ENCODE data around the gene DPYSL3. TPM values are rescaled to one million over a fixed set of nuclear protein-coding genes. Genes with fewer than 3 reads are reported as not detected.
A peak's percentile ranks its signal among the peaks of the same experiment; 100 is the strongest.

DPYSL3 gene
- total RNA-seq, 1 donor from 2014 or later, result not detected

- H3K27ac Mint-ChIP-seq, result no peak overlapping the region
- POLR2A ChIA-PET, result no interaction called here
- no peaks in the 10 kb centered on the region for H3K9me3 Mint-ChIP-seq
- CTCF ChIA-PET, result interaction anchor here (1.7 kb wide), 1 partner anchor 367 kb away, joined by 5 read pairs; no protein-coding TSS in a partner anchor
- H3K4me3 Mint-ChIP-seq, result peak overlapping the region; percentile 19
- ATAC-seq (ENCODE audit: low read depth), result no peak
- peaks cover 15% of the 10 kb centered on the region for H3K4me1 Mint-ChIP-seq
- no peak for TF ChIP-seq CTCF (IDR thresholded peaks at IDR 0.05)
- peaks cover 51% of the 10 kb centered on the region for H3K27me3 Mint-ChIP-seq
- intact Hi-C loops (cut with micrococcal nuclease), result loop anchor here (1.0 kb wide), 1 partner anchor 367 kb away; no protein-coding TSS in a partner anchor
- H3K36me3 Mint-ChIP-seq (ENCODE audit: low read depth), result no peaks in the 10 kb centered on the region
- DNase-seq, result no peak
Measured at GRCh38 chr5:147454996-147455677, 54.7 kb downstream of the DPYSL3 start.

- H3K9me3 Mint-ChIP-seq, result no peaks in the 10 kb centered on the region
- POLR2A ChIA-PET, result interaction anchor here (0.7 kb wide), 1 partner anchor 66 kb away, joined by 3 read pairs; no protein-coding TSS in a partner anchor
- no peaks in the 10 kb centered on the region for H3K36me3 Mint-ChIP-seq (ENCODE audit: low read depth)
- intact Hi-C loops (cut with micrococcal nuclease), result loop anchor here (1.0 kb wide), 1 partner anchor 368 kb away; no protein-coding TSS in a partner anchor
- peaks cover 15% of the 10 kb centered on the region for H3K4me1 Mint-ChIP-seq
- no peak overlapping the region for H3K27ac Mint-ChIP-seq
- H3K4me3 Mint-ChIP-seq, result peak overlapping the region; percentile 85
- DNase-seq (peak; percentile 55), ATAC-seq (ENCODE audit: low read depth) (peak; percentile 57)
- H3K27me3 Mint-ChIP-seq, result peaks cover 54% of the 10 kb centered on the region
- no peak for TF ChIP-seq CTCF (IDR thresholded peaks at IDR 0.05)
- CTCF ChIA-PET, result interaction anchor here (0.7 to 1.7 kb wide), 2 partner anchors 127 to 368 kb away, joined by 3 to 5 read pairs; no protein-coding TSS in a partner anchor
Measured at GRCh38 chr5:147453875-147454814, 55.7 kb downstream of the DPYSL3 start.

- ATAC-seq (ENCODE audit: low read depth) (no peak), DNase-seq (no peak)
- intact Hi-C loops (cut with micrococcal nuclease), result no loop called here
- H3K27ac Mint-ChIP-seq, result no peak overlapping the region
- H3K4me1 Mint-ChIP-seq, result peaks cover 15% of the 10 kb centered on the region
- H3K9me3 Mint-ChIP-seq, result no peaks in the 10 kb centered on the region
- POLR2A ChIA-PET, result no interaction called here
- CTCF ChIA-PET, result interaction anchor here (0.6 to 0.9 kb wide), 2 partner anchors 12 to 126 kb away, joined by 3 read pairs; no protein-coding TSS in a partner anchor
- peak overlapping the region; percentile 40 for H3K4me3 Mint-ChIP-seq
- no peaks in the 10 kb centered on the region for H3K36me3 Mint-ChIP-seq (ENCODE audit: low read depth)
- no peak for TF ChIP-seq CTCF (IDR thresholded peaks at IDR 0.05)
- H3K27me3 Mint-ChIP-seq, result peaks cover 49% of the 10 kb centered on the region
Measured at GRCh38 chr5:147452165-147452811, 57.6 kb downstream of the DPYSL3 start.

GRCh38 chr5:147451193-147451592 is 58.7 kb downstream of the DPYSL3 start:
- no peak overlapping the region for H3K27ac Mint-ChIP-seq
- peaks cover 49% of the 10 kb centered on the region for H3K27me3 Mint-ChIP-seq
- ATAC-seq (ENCODE audit: low read depth), result no peak
- ChIA-PET POLR2A (no interaction called here), CTCF (no interaction called here)
- no peak for TF ChIP-seq CTCF (IDR thresholded peaks at IDR 0.05)
- no peaks in the 10 kb centered on the region for H3K9me3 Mint-ChIP-seq
- no peaks in the 10 kb centered on the region for H3K36me3 Mint-ChIP-seq (ENCODE audit: low read depth)
- H3K4me1 Mint-ChIP-seq, result peaks cover 15% of the 10 kb centered on the region
- intact Hi-C loops (cut with micrococcal nuclease), result no loop called here
- no peak for DNase-seq
- no peak overlapping the region for H3K4me3 Mint-ChIP-seq
